GM23338 (cell line): ENCODE data around the gene MEIOB. TPM values are rescaled to one million over a fixed set of nuclear protein-coding genes. Genes with fewer than 3 reads are reported as not detected.

Experiments used
- ATAC-seq: fragments of 200-7000 bp; cut with Tn5 transposase; 3 replicates; pipeline ENCODE4 v1.9.1; 2020
- DNase-seq: peaks from one replicate; pipeline ENCODE4 v3.0.0-alpha.2; 2015; ENCODE audit warnings: low spot score
- H2AFZ ChIP-seq: fragments of 200-600 bp; sonication (generic); 2 replicates; pipeline ENCODE4 v1.8.0; 2016; ENCODE audit warnings: antibody characterized with exemption, mild to moderate bottlenecking, moderate library complexity
- H3F3A ChIP-seq: fragments of 200-600 bp; sonication (generic); replicated peaks from 2 replicates; pipeline ENCODE4 v1.8.0; 2017; ENCODE audit warnings: antibody characterized with exemption, mixed run types, low read depth
- H3K27ac ChIP-seq: fragments of 200-600 bp; sonication (generic); 2 replicates; pipeline ENCODE4 v1.6.1; 2016; ENCODE audit warnings: low read depth
- H3K27me3 ChIP-seq: fragments of 200-600 bp; sonication (generic); 2 replicates; pipeline ENCODE4 v1.8.0; 2016; ENCODE audit warnings: mild to moderate bottlenecking, mixed run types, moderate library complexity; ENCODE audit not compliant: insufficient read depth
- H3K36me3 ChIP-seq: fragments of 200-600 bp; sonication (generic); 2 replicates; pipeline ENCODE4 v1.8.0; 2016; ENCODE audit warnings: mild to moderate bottlenecking; ENCODE audit not compliant: insufficient read depth
- H3K4me1 ChIP-seq: fragments of 200-600 bp; sonication (generic); 2 replicates; pipeline ENCODE4 v1.8.0; 2016; ENCODE audit warnings: mild to moderate bottlenecking, moderate library complexity; ENCODE audit not compliant: insufficient read depth
- H3K4me2 ChIP-seq: fragments of 200-600 bp; sonication (generic); 2 replicates; pipeline ENCODE4 v1.7.1; 2017; ENCODE audit warnings: mixed run types
- H3K4me3 ChIP-seq: fragments of 200-600 bp; sonication (generic); 2 replicates; pipeline ENCODE4 v1.6.1; 2016; ENCODE audit warnings: mixed run types
- H3K79me2 ChIP-seq: fragments of 200-600 bp; sonication (generic); replicated peaks from 2 replicates; pipeline ENCODE4 v1.8.0; 2017; ENCODE audit warnings: mild to moderate bottlenecking; ENCODE audit not compliant: insufficient read depth
- H3K9me2 ChIP-seq: fragments of 200-600 bp; sonication (generic); 2 replicates; pipeline ENCODE4 v1.8.0; 2017; ENCODE audit not compliant: insufficient read depth
- H4K20me1 ChIP-seq: fragments of 200-600 bp; sonication (generic); replicated peaks from 2 replicates; pipeline ENCODE4 v1.8.0; 2017; ENCODE audit warnings: mild to moderate bottlenecking; ENCODE audit not compliant: insufficient read depth
- H3K27ac Mint-ChIP-seq: 2 replicates; pipeline ENCODE4 v1.8.0; 2020; ENCODE audit warnings: inconsistent platforms, mild to moderate bottlenecking, moderate library complexity, mixed read lengths
- H3K27me3 Mint-ChIP-seq: 3 replicates; pipeline ENCODE4 v1.8.0; 2022; ENCODE audit warnings: low read depth, mild to moderate bottlenecking, moderate library complexity, mixed read lengths, inconsistent platforms; ENCODE audit not compliant: insufficient read depth, poor library complexity
- H3K36me3 Mint-ChIP-seq: 3 replicates; pipeline ENCODE4 v1.8.0; 2021; ENCODE audit warnings: low read depth, mild to moderate bottlenecking, inconsistent platforms, moderate library complexity, mixed read lengths
- H3K4me1 Mint-ChIP-seq: 3 replicates; pipeline ENCODE4 v1.8.0; 2020; ENCODE audit warnings: mild to moderate bottlenecking, inconsistent platforms, mixed read lengths
- H3K4me3 Mint-ChIP-seq: 3 replicates; pipeline ENCODE4 v1.8.0; 2021; ENCODE audit warnings: moderate library complexity, mild to moderate bottlenecking, inconsistent platforms, mixed read lengths
- H3K9me3 Mint-ChIP-seq: 3 replicates; pipeline ENCODE4 v1.8.0; 2020; ENCODE audit warnings: moderate library complexity, mild to moderate bottlenecking, inconsistent platforms, mixed read lengths
- CREB1 ChIP-seq: fragments of 250-450 bp; sonication (Bioruptor Pico); IDR thresholded peaks from 2 replicates; pipeline ENCODE4 v1.5.0; 2020; ENCODE audit warnings: low read depth, mild to moderate bottlenecking, moderate library complexity
- EZH2 ChIP-seq: fragments of 200-600 bp; sonication (generic); IDR thresholded peaks from one replicate; pipeline ENCODE4 v1.8.0; 2017; ENCODE audit warnings: antibody characterized with exemption, mild to moderate bottlenecking, low read depth; ENCODE audit not compliant: unreplicated experiment
- EZH2phosphoT487 ChIP-seq: fragments of 200-600 bp; sonication (generic); IDR thresholded peaks from one replicate; pipeline ENCODE4 v1.8.1; 2018; ENCODE audit warnings: antibody characterized with exemption; ENCODE audit not compliant: unreplicated experiment
- JUNB ChIP-seq: IDR thresholded peaks from one replicate; pipeline ENCODE4 v1.6.1; 2016; ENCODE audit warnings: antibody characterized with exemption; ENCODE audit not compliant: unreplicated experiment
- NANOG ChIP-seq: IDR thresholded peaks from 2 replicates; pipeline ENCODE4 v1.6.1; 2016; ENCODE audit warnings: antibody characterized with exemption, borderline replicate concordance
- POLR2AphosphoS5 ChIP-seq: IDR thresholded peaks from 2 replicates; pipeline ENCODE4 v1.6.1; 2016; ENCODE audit warnings: antibody characterized with exemption, low read depth
- REST ChIP-seq: IDR thresholded peaks from one replicate; pipeline ENCODE4 v1.6.1; 2018; ENCODE audit warnings: antibody characterized with exemption; ENCODE audit not compliant: unreplicated experiment
- ZNF114 ChIP-seq: fragments of 250-450 bp; sonication (Bioruptor Pico); IDR thresholded peaks from 2 replicates; pipeline ENCODE4 v1.5.0; 2020; ENCODE audit warnings: mild to moderate bottlenecking, moderate library complexity
- ZNF331 ChIP-seq: fragments of 250-450 bp; sonication (Bioruptor Pico); IDR thresholded peaks from 2 replicates; pipeline ENCODE4 v1.5.0; 2020; ENCODE audit warnings: low read depth, mild to moderate bottlenecking, moderate library complexity
- polyA plus RNA-seq: library from polyadenylated mRNA; unstranded; fragments of >200 nt; fragmentation: Nextera tagmentation; extraction: Ambion mirVana; gene quantifications from 2 replicates; pipeline ENCODE4 v1.2.1, GENCODE V29; 2016
- total RNA-seq: library from RNA; depleted of rRNA; stranded (reverse); fragments of >200 nt; shearing (Covaris generic); gene quantifications from 2 replicates; pipeline ENCODE4 v1.2.3, GENCODE V29; 2014
- TF ChIP-seq, protein P1 (sequence below): fragments of 250-450 bp; sonication (Bioruptor Pico); IDR thresholded peaks from 2 replicates; pipeline ENCODE4 v1.5.0; 2020; ENCODE audit warnings: mild to moderate bottlenecking, moderate library complexity
- TF ChIP-seq, protein P2 (sequence below): IDR thresholded peaks from 2 replicates; pipeline ENCODE4 v1.6.1; 2016; ENCODE audit warnings: antibody characterized with exemption

Gene MEIOB
- total and polyA plus RNA-seq, 2 experiments from 2014 or later, result 7.3 to 8.7 TPM

GRCh38 chr16:1791256-1791942 is 80.6 kb downstream of the MEIOB start (continued):
- TF ChIP-seq, protein P1, sequence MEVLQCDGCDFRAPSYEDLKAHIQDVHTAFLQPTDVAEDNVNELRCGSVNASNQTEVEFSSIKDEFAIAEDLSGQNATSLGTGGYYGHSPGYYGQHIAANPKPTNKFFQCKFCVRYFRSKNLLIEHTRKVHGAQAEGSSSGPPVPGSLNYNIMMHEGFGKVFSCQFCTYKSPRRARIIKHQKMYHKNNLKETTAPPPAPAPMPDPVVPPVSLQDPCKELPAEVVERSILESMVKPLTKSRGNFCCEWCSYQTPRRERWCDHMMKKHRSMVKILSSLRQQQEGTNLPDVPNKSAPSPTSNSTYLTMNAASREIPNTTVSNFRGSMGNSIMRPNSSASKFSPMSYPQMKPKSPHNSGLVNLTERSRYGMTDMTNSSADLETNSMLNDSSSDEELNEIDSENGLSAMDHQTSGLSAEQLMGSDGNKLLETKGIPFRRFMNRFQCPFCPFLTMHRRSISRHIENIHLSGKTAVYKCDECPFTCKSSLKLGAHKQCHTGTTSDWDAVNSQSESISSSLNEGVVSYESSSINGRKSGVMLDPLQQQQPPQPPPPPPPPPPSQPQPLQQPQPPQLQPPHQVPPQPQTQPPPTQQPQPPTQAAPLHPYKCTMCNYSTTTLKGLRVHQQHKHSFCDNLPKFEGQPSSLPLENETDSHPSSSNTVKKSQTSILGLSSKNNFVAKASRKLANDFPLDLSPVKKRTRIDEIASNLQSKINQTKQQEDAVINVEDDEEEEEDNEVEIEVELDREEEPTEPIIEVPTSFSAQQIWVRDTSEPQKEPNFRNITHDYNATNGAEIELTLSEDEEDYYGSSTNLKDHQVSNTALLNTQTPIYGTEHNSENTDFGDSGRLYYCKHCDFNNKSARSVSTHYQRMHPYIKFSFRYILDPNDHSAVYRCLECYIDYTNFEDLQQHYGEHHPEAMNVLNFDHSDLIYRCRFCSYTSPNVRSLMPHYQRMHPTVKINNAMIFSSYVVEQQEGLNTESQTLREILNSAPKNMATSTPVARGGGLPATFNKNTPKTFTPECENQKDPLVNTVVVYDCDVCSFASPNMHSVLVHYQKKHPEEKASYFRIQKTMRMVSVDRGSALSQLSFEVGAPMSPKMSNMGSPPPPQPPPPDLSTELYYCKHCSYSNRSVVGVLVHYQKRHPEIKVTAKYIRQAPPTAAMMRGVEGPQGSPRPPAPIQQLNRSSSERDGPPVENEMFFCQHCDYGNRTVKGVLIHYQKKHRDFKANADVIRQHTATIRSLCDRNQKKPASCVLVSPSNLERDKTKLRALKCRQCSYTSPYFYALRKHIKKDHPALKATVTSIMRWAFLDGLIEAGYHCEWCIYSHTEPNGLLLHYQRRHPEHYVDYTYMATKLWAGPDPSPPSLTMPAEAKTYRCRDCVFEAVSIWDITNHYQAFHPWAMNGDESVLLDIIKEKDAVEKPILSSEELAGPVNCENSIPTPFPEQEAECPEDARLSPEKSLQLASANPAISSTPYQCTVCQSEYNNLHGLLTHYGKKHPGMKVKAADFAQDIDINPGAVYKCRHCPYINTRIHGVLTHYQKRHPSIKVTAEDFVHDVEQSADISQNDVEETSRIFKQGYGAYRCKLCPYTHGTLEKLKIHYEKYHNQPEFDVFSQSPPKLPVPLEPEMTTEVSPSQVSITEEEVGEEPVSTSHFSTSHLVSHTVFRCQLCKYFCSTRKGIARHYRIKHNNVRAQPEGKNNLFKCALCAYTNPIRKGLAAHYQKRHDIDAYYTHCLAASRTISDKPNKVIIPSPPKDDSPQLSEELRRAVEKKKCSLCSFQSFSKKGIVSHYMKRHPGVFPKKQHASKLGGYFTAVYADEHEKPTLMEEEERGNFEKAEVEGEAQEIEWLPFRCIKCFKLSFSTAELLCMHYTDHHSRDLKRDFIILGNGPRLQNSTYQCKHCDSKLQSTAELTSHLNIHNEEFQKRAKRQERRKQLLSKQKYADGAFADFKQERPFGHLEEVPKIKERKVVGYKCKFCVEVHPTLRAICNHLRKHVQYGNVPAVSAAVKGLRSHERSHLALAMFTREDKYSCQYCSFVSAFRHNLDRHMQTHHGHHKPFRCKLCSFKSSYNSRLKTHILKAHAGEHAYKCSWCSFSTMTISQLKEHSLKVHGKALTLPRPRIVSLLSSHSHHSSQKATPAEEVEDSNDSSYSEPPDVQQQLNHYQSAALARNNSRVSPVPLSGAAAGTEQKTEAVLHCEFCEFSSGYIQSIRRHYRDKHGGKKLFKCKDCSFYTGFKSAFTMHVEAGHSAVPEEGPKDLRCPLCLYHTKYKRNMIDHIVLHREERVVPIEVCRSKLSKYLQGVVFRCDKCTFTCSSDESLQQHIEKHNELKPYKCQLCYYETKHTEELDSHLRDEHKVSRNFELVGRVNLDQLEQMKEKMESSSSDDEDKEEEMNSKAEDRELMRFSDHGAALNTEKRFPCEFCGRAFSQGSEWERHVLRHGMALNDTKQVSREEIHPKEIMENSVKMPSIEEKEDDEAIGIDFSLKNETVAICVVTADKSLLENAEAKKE (CRISPR knock-in tag), result no peak
- TF ChIP-seq, protein P2, sequence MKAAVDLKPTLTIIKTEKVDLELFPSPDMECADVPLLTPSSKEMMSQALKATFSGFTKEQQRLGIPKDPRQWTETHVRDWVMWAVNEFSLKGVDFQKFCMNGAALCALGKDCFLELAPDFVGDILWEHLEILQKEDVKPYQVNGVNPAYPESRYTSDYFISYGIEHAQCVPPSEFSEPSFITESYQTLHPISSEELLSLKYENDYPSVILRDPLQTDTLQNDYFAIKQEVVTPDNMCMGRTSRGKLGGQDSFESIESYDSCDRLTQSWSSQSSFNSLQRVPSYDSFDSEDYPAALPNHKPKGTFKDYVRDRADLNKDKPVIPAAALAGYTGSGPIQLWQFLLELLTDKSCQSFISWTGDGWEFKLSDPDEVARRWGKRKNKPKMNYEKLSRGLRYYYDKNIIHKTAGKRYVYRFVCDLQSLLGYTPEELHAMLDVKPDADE, result no peak
- TF ChIP-seq JUNB (no peak), CREB1 (no peak)

DNA sequence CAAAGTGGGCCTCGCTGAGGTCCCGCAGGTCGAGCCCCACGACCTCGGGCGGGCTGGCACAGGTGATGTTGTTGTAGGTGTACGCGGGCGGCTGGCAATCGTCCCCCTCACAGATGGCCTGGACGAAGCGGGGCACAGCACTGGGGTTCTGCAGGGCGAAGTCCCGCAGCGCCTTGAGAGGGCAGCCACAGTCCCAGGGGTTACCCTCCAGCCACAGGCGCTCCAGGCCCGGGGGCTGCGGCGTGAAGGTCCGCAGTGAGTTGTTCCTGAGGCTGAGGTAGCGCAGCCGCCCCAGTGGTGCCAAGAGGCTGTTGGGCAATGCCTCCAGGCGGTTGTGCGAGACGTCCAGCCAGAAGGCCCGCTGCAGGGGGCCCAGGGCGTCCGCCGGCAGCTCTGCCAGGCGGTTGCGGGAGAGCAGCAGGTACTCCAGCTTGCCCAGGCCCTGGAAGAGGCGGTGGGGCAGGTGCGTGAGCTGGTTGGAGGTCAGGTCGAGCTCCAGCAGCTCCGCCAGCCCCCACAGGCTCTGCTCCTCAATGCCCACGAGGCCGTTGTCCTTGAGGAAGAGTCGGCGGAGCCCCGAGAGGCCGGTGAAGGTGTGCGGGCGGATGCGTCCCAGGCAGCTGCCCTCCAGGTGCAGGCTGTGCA is 81.2 kb downstream of the MEIOB start:
- Mint-ChIP-seq H3K9me3 (peaks cover 2% of the 10 kb centered on the region; the same call in 1 of the 3 replicates), H3K27ac (no peak overlapping the region), H3K4me1 (no peaks in the 10 kb centered on the region), H3K4me3 (no peak overlapping the region), H3K27me3 (peaks cover 1% of the 10 kb centered on the region), H3K36me3 (peaks cover 5% of the 10 kb centered on the region; the same call in 1 of the 3 replicates)
- Histone ChIP-seq H3F3A (no peaks in the 10 kb centered on the region), H3K27ac (no peak overlapping the region), H3K36me3 (no peaks in the 10 kb centered on the region), H3K27me3 (no peaks in the 10 kb centered on the region), H3K4me2 (no peak overlapping the region), H3K79me2 (peaks cover 8% of the 10 kb centered on the region), H4K20me1 (0 out of 2 replicates have a peak, but pooled peaks cover under 1% of the 10 kb centered on the region), H2AFZ (no peak overlapping the region), H3K4me3 (no peak overlapping the region), H3K4me1 (no peaks in the 10 kb centered on the region), H3K9me2 (no peaks in the 10 kb centered on the region)
- ATAC-seq (no peak), DNase-seq (no peak)
- TF ChIP-seq JUNB (no peak), REST (no peak), ZNF114 (CRISPR knock-in tag) (no peak), EZH2 (no peak), NANOG (no peak), ZNF331 (CRISPR knock-in tag) (no peak), EZH2phosphoT487 (no peak), POLR2AphosphoS5 (no peak), CREB1 (no peak)
- TF ChIP-seq, protein P2, result no peak
